HepG2 (cell line): ENCODE data around the gene TMEM95. TPM values are rescaled to one million over a fixed set of nuclear protein-coding genes. Genes with fewer than 3 reads are reported as not detected.

Experiments
- ATAC-seq: fragments of 200-7000 bp; cut with Tn5 transposase; 3 replicates; pipeline ENCODE4 v1.9.1; 2020; ENCODE audit warnings: mild to moderate bottlenecking, moderate library complexity
- BruUV-seq: library from RNA; stranded (reverse); fragments of 400-500 nt; replicated peaks from 2 replicates; lab custom pipeline; 2021; lab: Mats Ljungman, UMichigan
- CTCF ChIA-PET: fragments of 300-600 bp; formaldehyde crosslinking; extraction: SDS; loops from one replicate; lab custom pipeline; 2021; ENCODE audit warnings: low total read pairs, inconsistent platforms, low intra/inter-chr PET ratio; lab: Yijun Ruan, JAX
- POLR2A ChIA-PET: fragments of 350-600 bp; sonication (Branson Sonifier 250); formaldehyde crosslinking; loops from one replicate; lab custom pipeline; 2020; ENCODE audit warnings: antibody characterized with exemption, inconsistent platforms; lab: Yijun Ruan, JAX
- DNase-seq: peaks from one replicate; pipeline ENCODE4 v3.0.0-alpha.2; 2015; ENCODE audit warnings: low spot score
- FAIRE-seq: peaks from 3 replicates; lab custom pipeline; 2011; peaks lifted over from hg19 to GRCh38; lab: Jason Lieb, UNC
- H2AFZ ChIP-seq: one replicate; pipeline ENCODE4 v1.6.1; 2011; ENCODE audit warnings: low read length, inconsistent platforms
- H3K27ac ChIP-seq: fragments of 300-600 bp; 3 replicates; pipeline ENCODE4 v1.8.0; 2011; ENCODE audit warnings: mixed run types, mild to moderate bottlenecking, mixed read lengths, low read length, inconsistent platforms; ENCODE audit not compliant: insufficient read depth; ENCODE audit errors: extremely low read length
- H3K27me3 ChIP-seq, 2 experiments: fragments of 200-600 bp in 1 of 2; 2 replicates in 1 of 2; 3 replicates in 1 of 2; pipeline versions ENCODE4 v1.6.0 to v1.8.0; 2011; ENCODE audit warnings: low read length in 2 of 2, mild to moderate bottlenecking in 2 of 2, moderate library complexity in 2 of 2, inconsistent platforms in 1 of 2; ENCODE audit not compliant: insufficient read depth in 2 of 2, control insufficient read depth in 1 of 2
- H3K36me3 ChIP-seq, 2 experiments: fragments of 200-600 bp in 1 of 2; replicated peaks in 1 of 2; 2 replicates in 1 of 2; 3 replicates in 1 of 2; pipeline versions ENCODE4 v1.5.1 to v1.8.0; 2011; ENCODE audit warnings: low read length in 2 of 2, inconsistent platforms in 1 of 2; ENCODE audit not compliant: insufficient read depth in 2 of 2, control insufficient read depth in 1 of 2
- H3K4me1 ChIP-seq: 2 replicates; pipeline ENCODE4 v1.5.1; 2012; ENCODE audit warnings: low read length, inconsistent platforms; ENCODE audit not compliant: insufficient read depth
- H3K4me2 ChIP-seq: 2 replicates; pipeline ENCODE4 v1.6.0; 2011; ENCODE audit warnings: low read depth, low read length, inconsistent platforms
- H3K4me3 ChIP-seq, 3 experiments: fragments of 200-600 bp in 1 of 3; sonication (generic), shearing (Covaris generic) in 1 of 3; replicated peaks in 1 of 3; 2 replicates each; pipeline ENCODE4 v1.5.1; 2011 to 2016; ENCODE audit warnings: low read length in 3 of 3, inconsistent platforms in 2 of 3, low read depth in 2 of 3, mild to moderate bottlenecking in 2 of 3, control low read depth in 1 of 3, mixed read lengths in 1 of 3; ENCODE audit not compliant: insufficient read depth in 1 of 3
- H3K79me2 ChIP-seq: one replicate; pipeline ENCODE4 v1.6.1; 2011; ENCODE audit warnings: low read length, inconsistent platforms; ENCODE audit not compliant: insufficient read depth
- H3K9ac ChIP-seq: 2 replicates; pipeline ENCODE4 v1.6.0; 2011; ENCODE audit warnings: mild to moderate bottlenecking, low read depth, low read length, inconsistent platforms; ENCODE audit not compliant: insufficient read depth
- H3K9me3 ChIP-seq: 2 replicates; pipeline ENCODE4 v1.5.1; 2012; ENCODE audit warnings: mild to moderate bottlenecking, low read length
- H4K20me1 ChIP-seq: 2 replicates; pipeline ENCODE4 v1.6.0; 2011; ENCODE audit warnings: inconsistent platforms, mild to moderate bottlenecking, low read length, moderate library complexity; ENCODE audit not compliant: insufficient read depth
- ZNF318 ChIP-seq: sonication (generic); formaldehyde crosslinking; IDR thresholded peaks from 2 replicates; pipeline ENCODE4 v1.4.0; 2020; ENCODE audit warnings: mild to moderate bottlenecking, missing genetic modification reagents
- WGBS: methylation state at CpG from one replicate; pipeline ENCODE4 v1.1.6; 2017; ENCODE audit warnings: low lambda C conversion rate; 5-methylcytosine and 5-hydroxymethylcytosine counted together
- in situ Hi-C: cut with HindIII; loops from 2 replicates; pipeline ENCODE4 v1.10.0; 2017; ENCODE audit warnings: low pct_unique_long_range_greater_than_20kb; ENCODE audit not compliant: extremely low pct_ligation_motif_present
- intact Hi-C: fragments of 100-400 bp; cut with micrococcal nuclease; formaldehyde crosslinking; loops from one replicate; pipeline ENCODE4 v1.10.0; 2022; ENCODE audit not compliant: unreplicated experiment
- polyA plus RNA-seq, 8 experiments: library from polyadenylated mRNA; depleted of rRNA in 3 of 8; stranded (reverse) in 7 of 8; unstranded in 1 of 8; fragments of >200 nt; fragmentation: Illumina TruSeq in 4 of 8; extraction: Trizol in 4 of 8; gene quantifications; 2 replicates each; pipeline versions ENCODE4 v1.2.1 to v1.2.3, GENCODE V29; 2011 to 2016; ENCODE audit warnings: low read depth in 4 of 8, missing spikeins in 1 of 8, mixed read lengths in 1 of 8; ENCODE audit not compliant: insufficient read depth in 1 of 8
- total RNA-seq, 5 experiments: library from RNA; depleted of rRNA; stranded (reverse); fragments of >200 nt; fragmentation: Illumina TruSeq; extraction: Trizol; gene quantifications; 2 replicates each; pipeline ENCODE4 v1.2.3, GENCODE V29; 2016; ENCODE audit warnings: low read depth in 1 of 5

Gene TMEM95
- total and polyA plus RNA-seq, 2 of the 13 experiments (the other 11 are each of a cell fraction or from before 2014, with no cell fraction given) = not detected

GRCh38 chr17:7382901-7383300 lies 27.9 kb downstream of the TMEM95 start:
- no peaks in the 10 kb centered on the region for H3K79me2 ChIP-seq
- POLR2A ChIA-PET = interaction anchor here (1.6 kb wide), 1 partner anchor 21 kb away, joined by 4 read pairs; the partner anchor contains the start of gene TMEM256
- intact Hi-C loops (no loop called here), in situ Hi-C loops (no loop called here)
- no peak for FAIRE-seq
- H3K4me2 ChIP-seq = no peak overlapping the region
- no peak overlapping the region for H2AFZ ChIP-seq
- H3K27ac ChIP-seq = no peak overlapping the region
- BruUV-seq = no TSS peak
- H3K4me1 ChIP-seq = peaks cover 21% of the 10 kb centered on the region
- no peak overlapping the region for H3K4me3 ChIP-seq
- H3K9ac ChIP-seq = no peak overlapping the region
- ATAC-seq = no peak
- CTCF ChIA-PET = no interaction called here
- no peaks in the 10 kb centered on the region for H4K20me1 ChIP-seq
- DNase-seq = no peak
- peaks cover 0 to 7% of the 10 kb centered on the region in 2 experiments; a peak in 1 of 5 replicates for H3K27me3 ChIP-seq
- no peaks in the 10 kb centered on the region for H3K36me3 ChIP-seq
- WGBS = 94% methylated on average over 6 of the region's 10 CpGs
- no peak for TF ChIP-seq ZNF318
- H3K9me3 ChIP-seq = peaks cover 4% of the 10 kb centered on the region; the same call in 1 of the 2 replicates
